Cerebellar cortex (tissue), 1 donor: Measurements from ENCODE around the gene ADAM17.
"Not testable (repeated sequence)": the region's sequence is repeated elsewhere in the genome, so short reads cannot be mapped to it uniquely, and the experiment has no call there.

ENCODE experiments used
- DNase-seq: peaks from one replicate; pipeline ENCODE4 v3.0.0-alpha.2; 2015; ENCODE audit warnings: low spot score

Gene ADAM17

DNA sequence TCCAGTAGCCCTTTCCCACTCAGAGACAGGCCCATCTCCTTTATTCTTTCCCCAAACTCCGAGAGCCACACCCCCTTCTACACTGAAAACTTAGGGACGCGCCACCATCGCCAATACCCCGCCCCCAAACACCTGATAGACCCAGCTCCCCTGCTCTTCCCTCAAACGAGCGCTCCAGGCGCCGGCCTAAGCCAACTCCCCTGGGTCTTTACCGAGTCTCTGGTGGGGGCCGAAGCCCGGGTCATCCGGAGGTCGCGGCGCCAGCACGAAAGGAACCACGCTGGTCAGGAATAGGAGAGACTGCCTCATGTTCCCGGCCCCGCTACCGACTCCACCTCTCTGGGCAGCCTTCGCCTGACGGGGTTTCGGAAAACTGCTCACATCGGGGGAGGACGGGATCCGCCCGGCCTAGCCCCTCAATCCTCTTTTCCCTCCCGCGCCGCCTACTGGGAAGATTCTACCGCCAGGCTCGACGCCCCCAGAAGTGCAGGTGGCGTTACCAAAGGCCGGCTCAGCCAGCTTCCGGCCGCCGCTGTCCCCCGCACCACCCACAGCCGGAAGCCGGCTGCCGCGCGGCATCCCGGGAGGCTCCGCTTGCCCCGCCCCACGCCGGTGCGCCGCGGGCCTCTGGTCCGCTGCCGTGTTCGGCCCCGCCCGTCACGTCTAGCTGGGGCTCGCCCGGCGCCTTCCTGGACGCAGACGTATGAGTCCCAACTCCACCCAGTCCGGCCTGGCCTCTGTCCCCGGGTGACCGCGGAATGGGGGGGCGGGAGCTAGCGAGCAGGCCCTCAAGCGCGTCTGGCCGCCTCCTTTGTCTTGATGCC, at the start of gene ADAM17:
ADAM17 (minus strand) TSS at position 534 of the 824 bp plus-strand sequence; CDS start at position 309, 225 bp downstream.
- peak; percentile 96 for DNase-seq

DNA sequence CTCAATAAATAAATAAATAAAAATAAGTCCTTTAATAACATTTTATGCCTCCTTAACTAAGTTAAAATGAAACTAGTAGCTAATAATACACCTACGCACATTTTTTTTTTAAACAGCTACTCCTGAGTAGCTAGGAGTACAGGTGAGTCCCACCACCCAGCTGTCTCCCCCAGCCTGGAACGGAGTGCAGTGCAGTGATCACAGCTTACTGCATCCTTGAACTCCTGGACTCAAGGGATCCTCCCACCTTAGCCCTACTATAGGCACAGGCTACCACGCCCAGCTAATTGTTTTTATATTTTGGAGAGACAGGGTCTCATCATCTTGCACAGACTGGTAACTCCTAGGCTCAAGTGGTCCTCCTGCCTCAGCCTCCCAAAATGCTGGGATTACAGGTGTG, 46.8 kb upstream of the ADAM17 start:
- no peak for DNase-seq

DNA sequence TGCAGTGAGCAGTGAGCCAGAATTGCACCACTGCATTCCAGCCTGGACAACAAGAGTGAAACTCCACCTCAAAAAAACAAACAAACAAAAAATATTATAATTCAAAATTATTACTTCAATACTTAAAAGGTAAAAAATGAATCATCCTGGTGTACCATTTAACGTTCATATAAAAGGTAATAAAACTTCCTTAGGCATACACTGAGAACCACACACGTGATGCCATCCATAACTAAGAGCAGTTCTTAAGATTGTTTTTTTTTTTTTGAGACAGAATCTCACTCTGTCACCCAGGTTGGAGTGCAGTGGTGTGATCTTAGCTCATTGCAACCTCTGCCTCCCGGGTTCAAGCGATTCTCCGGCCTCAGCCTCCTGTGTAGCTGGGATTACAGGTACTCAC, 45.8 kb upstream of the ADAM17 start:
- DNase-seq, result no peak

DNA sequence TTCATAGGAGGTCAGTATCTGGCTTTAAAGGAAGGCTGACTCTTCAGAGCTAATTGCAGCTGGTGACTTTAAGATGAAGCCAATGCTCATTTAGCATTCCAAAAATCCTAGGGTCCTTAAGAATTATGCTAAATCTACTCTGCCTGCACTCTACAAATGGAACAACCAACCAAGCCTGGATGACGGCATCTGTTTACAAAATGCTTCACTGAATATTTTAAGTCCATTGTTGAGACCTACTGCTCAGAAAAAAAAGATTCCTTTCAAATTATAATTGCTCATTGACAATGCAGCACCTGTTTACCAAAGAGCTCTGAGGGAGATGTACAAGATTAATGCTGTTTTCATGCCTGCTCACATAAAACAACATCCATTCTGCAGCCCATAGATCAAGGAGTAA, 43.8 kb upstream of the ADAM17 start:
- DNase-seq, result no peak

DNA sequence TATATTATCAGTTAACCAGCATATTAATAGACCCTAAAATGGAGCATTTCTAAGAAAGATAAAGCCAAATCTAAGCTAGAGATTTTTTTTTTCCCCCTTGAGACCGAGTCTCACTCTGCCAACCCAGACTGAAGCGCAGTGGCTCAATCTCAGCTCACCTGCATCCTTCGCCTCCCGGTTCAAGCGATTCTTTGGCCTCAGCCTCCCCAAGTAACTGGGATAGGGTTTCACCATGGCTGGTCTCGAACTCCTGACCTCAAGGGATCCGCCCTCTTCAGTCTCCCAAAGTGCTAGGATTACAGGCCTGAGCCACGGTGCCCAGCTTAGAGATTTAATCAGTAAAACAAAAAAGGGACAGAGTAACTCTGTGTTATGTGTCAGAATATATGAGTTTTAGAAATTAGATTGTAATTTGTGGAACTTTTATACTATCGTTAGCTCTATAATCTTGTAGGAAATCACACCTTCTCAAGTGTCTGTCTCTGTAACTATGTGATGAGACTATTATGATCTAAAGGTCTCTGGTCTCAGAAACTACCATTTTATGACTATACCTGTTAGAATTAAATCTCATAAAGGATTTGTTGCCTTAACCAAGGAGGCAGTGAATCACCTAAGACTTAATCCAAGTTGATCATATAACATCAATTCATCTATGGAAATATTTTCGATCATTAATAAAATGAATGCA, 41.1 kb upstream of the ADAM17 start:
- no peak for DNase-seq

DNA sequence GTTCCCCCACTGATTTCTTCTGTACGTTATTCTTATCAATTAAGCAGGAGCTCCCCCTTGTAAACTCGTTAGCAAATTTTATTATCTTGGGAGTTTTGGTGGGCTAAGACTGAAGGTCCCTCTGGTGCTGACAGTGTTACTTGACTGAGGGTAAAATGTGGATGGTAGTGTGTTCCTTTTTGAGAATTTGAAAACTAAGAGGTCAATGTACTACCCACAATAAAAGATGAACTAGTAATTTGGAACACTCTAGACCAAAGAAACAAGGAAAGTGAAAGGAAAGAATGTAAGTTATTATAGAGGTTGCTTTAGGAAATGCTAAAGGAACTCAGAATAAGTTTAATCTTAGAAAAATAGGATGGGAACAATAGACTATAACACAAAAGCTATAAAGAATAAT, 40.1 kb upstream of the ADAM17 start:
- no peak for DNase-seq

DNA sequence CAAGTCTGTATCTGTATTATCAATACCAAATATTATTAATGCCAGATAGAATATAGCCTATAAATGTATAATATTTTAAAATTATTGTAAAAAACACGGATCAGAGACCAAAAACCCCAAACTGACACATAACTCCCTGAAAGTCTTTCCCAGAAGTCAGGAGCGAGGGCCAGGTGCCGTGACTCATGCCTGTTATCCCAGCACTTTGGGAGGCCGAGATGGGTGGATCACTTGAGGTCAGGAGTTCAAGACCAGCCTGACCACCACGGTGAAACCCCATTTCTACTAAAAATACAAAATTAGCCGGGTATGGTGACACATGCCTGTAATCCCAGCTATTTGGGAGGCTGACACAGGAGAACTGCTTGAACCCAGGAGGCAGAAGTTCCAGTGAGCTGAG, 39.6 kb upstream of the ADAM17 start:
- not testable (repeated sequence) for DNase-seq

DNA sequence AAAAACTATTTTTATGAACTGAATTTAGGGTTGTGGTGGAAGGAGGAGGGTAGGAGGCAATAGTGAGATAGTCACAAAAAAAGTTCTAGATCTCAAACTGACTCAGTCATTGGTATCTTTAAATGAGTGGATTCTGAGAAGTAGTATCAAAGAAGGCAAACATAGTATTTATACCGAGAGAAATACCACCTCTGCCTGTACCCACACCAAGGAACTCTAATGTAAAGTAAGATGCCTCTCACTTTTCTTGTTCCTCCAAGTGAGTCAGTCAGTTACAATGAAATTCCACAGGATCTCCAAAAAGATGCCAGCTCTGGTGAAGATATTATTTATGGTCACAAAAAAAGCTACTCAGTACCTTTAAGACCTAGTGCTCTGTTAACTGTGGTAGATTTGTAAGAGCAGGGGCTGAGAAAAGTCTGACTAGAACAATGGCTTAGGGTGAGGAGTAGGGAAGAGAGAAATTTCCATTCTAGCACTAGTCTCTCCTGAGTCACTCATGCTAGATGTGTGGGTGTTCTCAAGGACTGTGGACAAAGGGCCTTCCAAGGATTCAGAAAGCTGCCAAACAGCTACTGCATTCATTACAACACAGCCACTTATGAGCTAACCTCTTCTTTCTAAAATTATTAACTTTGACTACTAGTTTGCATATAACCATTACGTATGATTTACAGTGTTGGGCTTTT, 38.9 kb upstream of the ADAM17 start:
- no peak for DNase-seq

DNA sequence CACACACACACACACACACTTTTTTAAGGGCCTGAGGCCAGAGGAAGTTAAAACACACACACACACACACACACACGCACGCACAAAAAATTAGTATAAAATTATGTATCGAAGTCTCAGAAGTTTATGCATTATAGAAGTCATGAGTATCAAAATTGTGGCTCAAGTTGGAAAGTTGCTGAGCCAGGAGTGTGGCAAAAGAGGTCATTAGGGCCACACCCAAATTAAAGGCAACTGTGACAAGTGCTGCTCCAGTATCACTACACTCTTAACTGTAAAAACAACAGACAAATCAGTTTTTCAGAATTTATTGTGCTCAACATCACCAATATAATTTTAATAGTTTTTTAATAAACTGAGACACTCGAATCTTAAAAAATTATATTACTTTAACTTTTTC, 38.3 kb upstream of the ADAM17 start:
- DNase-seq, result no peak

DNA sequence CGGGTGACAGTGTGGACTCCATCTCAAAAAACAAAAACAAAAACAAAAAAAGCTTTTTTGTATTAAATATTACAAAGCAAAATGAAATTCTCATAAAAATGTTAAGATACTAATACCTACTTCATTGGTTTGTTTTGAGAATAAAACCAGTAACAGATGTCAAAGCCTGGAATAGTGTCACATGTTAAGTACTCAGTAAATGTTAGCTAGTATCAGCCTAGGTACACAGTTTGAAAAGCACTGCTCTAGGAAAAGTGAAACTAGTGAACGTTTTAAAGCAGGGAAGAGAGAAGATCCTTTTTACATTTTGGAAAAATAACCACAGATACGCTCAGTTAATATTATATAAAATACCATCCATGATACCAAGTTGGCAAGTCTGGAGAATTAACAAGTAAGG, 37.1 kb upstream of the ADAM17 start:
- no peak for DNase-seq

DNA sequence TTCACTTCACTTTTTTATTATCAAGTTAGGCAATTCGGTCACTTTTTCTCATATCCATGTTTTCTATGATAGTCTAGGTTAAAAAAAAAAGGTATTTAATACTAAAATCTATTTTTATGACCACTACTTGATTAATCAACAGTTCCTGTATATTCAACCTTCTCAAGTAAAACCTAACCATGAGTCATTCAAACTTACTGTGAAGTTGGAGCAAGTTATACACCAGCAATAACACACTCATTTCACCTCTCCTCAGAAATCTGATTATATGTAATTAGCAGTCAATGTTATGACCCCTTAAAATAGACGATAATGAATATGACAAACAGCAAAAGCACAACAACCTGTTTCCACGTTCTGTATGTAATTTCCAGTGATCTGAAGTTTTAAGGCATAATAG, 35.0 kb upstream of the ADAM17 start:
- DNase-seq, result no peak

DNA sequence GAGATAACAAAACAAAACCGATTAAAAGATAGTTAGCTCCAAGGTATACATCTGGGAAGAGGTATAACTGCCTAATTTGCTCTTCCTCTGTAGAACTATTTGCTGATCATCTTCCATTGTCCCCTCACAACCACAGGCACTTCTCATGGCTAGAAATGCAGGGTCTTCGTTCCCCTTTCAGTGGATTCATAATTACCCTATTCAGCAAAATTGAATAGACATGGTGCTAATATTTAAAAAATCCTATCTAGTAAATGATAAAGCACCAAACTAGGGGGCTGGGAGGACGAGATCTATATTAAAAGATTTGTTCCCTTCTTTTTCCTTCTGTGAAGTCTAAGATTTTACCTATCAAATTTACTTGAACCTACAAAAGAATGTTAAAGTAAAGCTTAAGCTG, 30.8 kb upstream of the ADAM17 start:
- no peak for DNase-seq

DNA sequence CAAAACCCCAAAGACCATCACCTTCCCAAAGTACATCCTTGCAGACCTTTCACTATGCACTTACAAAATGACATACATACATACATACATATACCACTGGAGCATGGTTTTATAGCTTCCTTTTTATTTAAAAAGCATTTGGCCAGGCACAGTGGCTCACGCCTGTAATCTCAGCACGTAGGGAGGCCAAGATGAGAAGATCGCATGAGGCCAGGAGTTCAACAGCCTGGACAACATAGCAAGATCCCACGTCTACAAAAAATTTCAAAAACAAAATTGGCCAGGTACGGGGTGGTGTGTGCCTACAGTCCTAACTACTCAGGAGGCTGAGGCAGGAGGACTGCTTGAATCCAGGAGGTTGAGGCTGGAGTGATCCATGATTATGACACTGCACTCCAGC, 29.9 kb upstream of the ADAM17 start:
- no peak for DNase-seq

DNA sequence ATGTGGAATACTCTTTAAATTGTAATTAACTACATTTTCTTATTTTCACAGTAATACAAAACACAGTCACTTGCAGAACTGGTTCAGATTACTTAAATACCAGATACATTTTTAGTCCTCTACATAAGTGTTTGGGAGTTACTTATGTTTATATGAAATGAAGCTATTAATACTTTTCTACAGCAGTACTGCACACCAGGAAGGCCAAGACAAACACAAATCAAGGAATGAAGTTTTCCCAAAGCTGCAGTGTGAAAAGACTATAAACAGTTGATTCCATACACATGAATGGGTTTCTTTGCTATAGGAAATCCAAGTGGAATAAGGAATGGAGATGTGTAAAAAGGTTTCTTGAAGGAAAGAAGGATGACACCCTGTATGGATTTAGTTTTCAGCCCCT, 29.3 kb upstream of the ADAM17 start:
- DNase-seq, result not testable (repeated sequence)

DNA sequence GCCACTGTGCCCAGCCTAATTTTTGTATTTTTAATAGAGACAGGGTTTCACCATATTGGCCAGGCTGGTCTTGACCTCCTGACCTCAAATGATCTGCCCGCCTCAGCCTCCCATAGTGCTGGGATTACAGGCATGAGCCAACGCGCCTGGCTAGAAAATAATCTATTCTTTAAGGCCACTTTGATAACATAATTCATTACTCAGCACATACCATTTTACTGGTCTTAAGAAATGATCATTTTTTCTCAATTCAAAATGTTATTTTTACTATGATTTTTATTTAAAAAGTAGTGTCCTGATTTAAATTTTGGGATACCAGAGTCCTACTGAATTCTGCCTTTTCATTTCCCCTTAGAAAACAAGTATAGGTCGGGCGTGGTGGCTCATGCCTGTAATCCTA, 27.0 kb upstream of the ADAM17 start:
- DNase-seq, result no peak

DNA sequence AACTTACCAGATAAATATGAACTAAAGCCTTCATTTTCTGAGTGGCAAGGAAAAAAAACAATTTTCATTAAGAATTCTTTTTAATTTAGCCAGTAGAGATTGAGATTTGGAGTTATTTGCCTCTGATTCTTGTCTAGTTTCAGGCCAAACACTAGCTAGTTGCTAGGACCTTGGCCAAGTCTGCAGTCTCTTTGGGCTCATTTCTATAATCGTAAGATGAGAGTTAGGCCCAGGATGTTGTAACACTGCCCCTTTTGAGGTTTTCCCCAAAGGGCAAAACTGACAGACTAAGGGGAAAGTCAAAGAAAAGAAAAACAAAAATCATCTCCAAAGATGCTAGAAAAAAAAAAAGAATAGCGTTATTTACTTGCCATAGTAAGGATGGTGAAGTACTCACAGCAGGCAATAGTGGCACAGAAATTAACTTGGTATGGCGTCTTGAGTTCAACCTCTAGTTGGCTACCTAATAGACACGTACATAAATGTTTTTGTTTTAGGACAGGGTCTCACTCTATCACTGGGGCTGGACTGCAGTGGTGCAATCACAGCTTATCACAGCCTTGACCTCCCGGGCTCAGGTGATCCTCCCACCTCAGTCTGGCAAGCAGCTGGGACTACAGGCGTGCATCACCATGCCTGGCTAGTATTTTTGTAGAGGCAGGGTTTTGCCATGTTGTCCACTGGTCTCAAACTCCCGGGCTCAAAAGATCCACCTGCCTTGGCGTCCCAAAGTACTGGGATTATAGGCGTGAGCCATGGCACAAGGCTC, 23.0 kb upstream of the ADAM17 start:
- no peak for DNase-seq

DNA sequence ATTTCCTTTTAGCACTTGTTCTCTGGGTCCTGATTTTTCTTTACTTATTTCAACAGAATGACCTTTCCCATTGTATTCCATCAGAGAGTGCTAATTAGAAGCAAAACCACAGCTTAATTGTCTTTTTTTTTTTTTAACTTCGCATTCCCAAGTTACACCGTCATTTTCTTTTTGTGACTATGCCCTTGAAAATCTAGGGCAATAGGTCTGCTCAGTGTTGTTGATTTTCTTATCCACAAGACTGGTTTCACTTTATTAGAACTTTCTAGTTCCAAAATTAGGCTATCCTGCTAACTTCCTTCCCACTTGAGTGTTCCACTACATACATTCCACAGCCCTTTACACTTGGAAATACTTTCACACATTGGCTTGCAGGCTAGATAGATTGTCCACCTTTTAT, 18.7 kb upstream of the ADAM17 start:
- DNase-seq, result no peak

DNA sequence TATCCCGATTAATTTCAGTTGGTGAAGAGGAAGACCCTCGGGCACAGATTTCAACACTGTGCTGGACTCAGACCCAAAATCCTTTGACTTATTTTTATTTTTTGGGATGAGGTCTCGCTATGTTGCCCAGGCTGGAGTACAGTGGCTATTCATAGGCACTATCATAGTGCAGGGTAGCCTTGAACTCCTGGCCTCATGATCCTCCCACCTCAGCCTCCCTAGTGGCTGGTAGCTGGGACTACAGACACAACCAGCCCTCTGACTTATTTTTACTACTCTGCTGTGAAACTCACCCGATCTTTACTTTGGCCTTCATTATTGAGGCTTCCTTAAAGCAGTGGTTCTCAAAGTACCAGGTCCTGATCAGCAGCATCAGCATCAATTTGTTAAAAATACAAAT, 18.2 kb upstream of the ADAM17 start:
- DNase-seq, result no peak

DNA sequence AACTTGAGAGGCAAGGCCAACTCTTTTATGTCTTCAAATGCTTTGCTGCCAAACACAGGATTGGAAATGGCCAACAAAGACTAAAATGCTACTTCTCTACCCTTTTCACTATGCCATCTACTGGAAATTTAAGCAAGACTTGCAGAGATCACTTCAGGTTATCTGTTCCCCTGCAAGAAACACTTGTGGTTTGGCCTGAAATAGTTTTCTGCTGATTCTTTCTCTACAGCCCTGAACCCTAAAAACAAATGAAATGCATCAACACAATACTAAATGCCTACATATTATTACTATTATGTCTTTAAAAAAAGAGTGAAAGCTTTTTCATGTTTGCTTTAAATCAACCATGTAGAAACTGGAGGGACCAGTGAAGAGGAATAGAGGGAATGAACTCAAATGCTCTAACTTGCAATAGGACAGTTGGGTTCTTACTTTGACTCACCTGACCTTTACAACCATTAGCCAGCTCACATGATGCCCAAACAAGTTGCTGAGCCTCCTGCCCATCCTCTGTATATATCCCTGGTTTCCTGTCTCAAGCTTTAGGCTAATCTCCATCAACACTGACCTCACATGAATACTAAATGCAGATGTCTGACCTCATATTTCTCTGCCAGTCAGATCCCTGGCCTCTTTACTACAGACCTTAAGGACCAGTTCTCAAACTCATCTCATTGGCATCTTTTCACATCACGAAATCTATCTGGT, 17.5 kb upstream of the ADAM17 start:
- DNase-seq, result no peak

DNA sequence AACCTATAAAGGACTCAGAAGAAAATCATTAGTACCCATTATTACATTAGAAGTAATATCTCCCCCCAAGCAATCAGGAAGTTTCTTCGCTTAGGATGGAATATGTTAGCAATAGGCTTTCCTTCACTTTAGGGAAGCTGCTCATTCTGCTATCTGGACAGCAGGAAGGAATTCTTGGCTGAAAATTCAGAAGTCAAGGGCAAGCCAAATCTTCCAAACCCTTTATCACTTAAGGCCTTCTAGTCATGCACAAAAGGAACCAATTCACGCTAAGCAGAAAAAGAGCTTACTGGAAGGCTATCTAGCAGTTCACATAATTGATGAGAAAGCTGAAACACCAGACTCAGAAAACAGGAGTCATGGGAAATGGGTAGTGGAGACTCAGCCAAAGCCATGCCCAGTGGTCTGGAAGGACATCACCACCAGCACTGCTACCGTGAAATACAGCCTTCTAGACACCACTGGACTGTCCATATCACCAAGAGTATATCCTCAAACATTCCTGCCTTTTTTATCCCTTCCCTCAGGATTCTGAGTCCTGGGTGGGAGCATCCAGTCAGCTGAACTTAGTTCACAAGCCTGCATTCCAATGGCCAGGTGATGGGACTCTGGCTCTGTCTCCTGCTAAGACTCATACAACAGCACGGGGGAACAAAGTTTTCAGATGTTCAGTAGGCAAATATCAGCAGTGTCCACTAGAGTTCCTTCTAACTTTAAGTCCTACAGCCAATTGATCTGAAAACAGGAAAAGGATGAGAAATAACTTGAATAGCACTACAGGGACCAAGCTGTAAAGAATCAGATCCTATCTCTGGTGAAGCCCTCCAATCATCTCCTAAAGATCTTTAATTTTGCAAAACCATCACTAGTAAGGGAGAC, 14.8 kb upstream of the ADAM17 start:
- no peak for DNase-seq
